AG20443 (cell line): Measurements from ENCODE around the gene ANTXRL.
A peak's percentile ranks its signal among the peaks of the same experiment; 100 is the strongest.
"Not testable (repeated sequence)": the region's sequence is repeated elsewhere in the genome, so short reads cannot be mapped to it uniquely, and the experiment has no call there.

ENCODE experiments used
- DNase-seq: peaks from one replicate; pipeline ENCODE4 v3.0.0; 2012; ENCODE audit warnings: low spot score, mixed read lengths

Gene ANTXRL

GRCh38 chr10:46286991-46287693, at the start of gene ANTXRL:
Gene ANTXRL, plus strand, starts transcription at chr10:46286997. Its CDS starts 266 bp downstream, at chr10:46287263.
- no peak for DNase-seq

- peak; percentile 35 for DNase-seq
These were observed 48.8 kb upstream of the ANTXRL start for GRCh38 chr10:46237815-46238510.

- no peak for DNase-seq
These were observed 47.5 kb upstream of the ANTXRL start for GRCh38 chr10:46239247-46239646.

- DNase-seq: no peak
These were observed 46.7 kb upstream of the ANTXRL start for GRCh38 chr10:46239993-46240683.

- no peak for DNase-seq
These were observed 45.9 kb upstream of the ANTXRL start for GRCh38 chr10:46240684-46241565.

- DNase-seq: no peak
These were observed 41.4 kb upstream of the ANTXRL start for GRCh38 chr10:46245381-46245900.

GRCh38 chr10:46246400-46247180, 40.2 kb upstream of the ANTXRL start:
- not testable (repeated sequence) for DNase-seq

- no peak for DNase-seq
These were observed 39.7 kb upstream of the ANTXRL start for GRCh38 chr10:46247181-46247475.

- no peak for DNase-seq
These were observed 38.8 kb upstream of the ANTXRL start for GRCh38 chr10:46247808-46248569.

- no peak for DNase-seq
These were observed 38.1 kb upstream of the ANTXRL start for GRCh38 chr10:46248651-46249146.

- DNase-seq: not testable (repeated sequence)
These were observed 37.0 kb upstream of the ANTXRL start for GRCh38 chr10:46249617-46250344.

GRCh38 chr10:46250481-46250880, 36.3 kb upstream of the ANTXRL start:
- no peak for DNase-seq

- no peak for DNase-seq
These were observed 35.6 kb upstream of the ANTXRL start for GRCh38 chr10:46250898-46251856.

GRCh38 chr10:46251857-46252847, 34.6 kb upstream of the ANTXRL start:
- DNase-seq: no peak

- DNase-seq: no peak
These were observed 33.5 kb upstream of the ANTXRL start for GRCh38 chr10:46253076-46254006.

- no peak for DNase-seq
These were observed 32.8 kb upstream of the ANTXRL start for GRCh38 chr10:46254007-46254383.
